ENCODE measurements around the gene PDE4B. TPM values are rescaled to one million over a fixed set of nuclear protein-coding genes. Genes with fewer than 3 reads are reported as not detected.

The PDE4B gene
- total RNA-seq, 2 experiments from 2014 or later: 2.4 to 3.1 TPM

DNA sequence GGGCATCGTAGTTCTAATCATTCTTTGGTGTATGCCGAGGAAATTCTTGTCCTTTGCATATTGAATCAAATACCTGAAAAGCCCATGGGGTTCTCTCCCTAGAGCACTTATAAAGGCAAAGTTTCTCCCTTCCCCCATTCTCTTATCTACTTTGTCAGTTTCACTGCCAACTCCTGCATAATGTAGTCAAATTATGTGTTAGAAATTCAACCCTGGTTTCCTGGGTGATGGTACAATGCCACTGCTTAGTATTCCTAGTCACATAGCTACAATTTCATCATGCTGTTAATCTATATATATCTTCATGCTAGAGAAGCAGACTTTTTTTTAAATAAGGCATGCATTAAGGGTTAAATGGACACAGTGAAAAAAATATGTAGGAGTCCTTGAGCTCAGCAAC lies 119.0 kb downstream of the PDE4B start:
- Histone ChIP-seq H3K9me2 (ENCODE audit: insufficient read depth, low read length) (no peaks in the 10 kb centered on the region), H3K27ac (ENCODE audit: low read depth, low read length, poor library complexity, severe bottlenecking) (no peak overlapping the region), H4K20me1 (ENCODE audit: insufficient read depth, low read length) (no peaks in the 10 kb centered on the region), H3K4me3 (ENCODE audit: low read depth, low read length, poor library complexity, severe bottlenecking) (no peak overlapping the region), H3K4me2 (ENCODE audit: low read length) (no peak overlapping the region), H3K9me3 (ENCODE audit: low read length) (no peaks in the 10 kb centered on the region), H3K79me2 (ENCODE audit: insufficient read depth, low read depth, low read length) (no peaks in the 10 kb centered on the region), H2AFZ (ENCODE audit: low read length) (no peak overlapping the region), H3K36me3 (ENCODE audit: insufficient read depth, low read length) (no peaks in the 10 kb centered on the region), H3K4me1 (ENCODE audit: insufficient read depth, low read length, poor library complexity, severe bottlenecking) (no peaks in the 10 kb centered on the region)
- no peak for DNase-seq (ENCODE audit: low spot score)
- TF ChIP-seq EZH2phosphoT487 (IDR thresholded peaks at IDR 0.05; ENCODE audit: borderline replicate concordance, low read depth, low read length): no peak
- TF ChIP-seq, protein P1, sequence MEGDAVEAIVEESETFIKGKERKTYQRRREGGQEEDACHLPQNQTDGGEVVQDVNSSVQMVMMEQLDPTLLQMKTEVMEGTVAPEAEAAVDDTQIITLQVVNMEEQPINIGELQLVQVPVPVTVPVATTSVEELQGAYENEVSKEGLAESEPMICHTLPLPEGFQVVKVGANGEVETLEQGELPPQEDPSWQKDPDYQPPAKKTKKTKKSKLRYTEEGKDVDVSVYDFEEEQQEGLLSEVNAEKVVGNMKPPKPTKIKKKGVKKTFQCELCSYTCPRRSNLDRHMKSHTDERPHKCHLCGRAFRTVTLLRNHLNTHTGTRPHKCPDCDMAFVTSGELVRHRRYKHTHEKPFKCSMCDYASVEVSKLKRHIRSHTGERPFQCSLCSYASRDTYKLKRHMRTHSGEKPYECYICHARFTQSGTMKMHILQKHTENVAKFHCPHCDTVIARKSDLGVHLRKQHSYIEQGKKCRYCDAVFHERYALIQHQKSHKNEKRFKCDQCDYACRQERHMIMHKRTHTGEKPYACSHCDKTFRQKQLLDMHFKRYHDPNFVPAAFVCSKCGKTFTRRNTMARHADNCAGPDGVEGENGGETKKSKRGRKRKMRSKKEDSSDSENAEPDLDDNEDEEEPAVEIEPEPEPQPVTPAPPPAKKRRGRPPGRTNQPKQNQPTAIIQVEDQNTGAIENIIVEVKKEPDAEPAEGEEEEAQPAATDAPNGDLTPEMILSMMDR (conservative IDR thresholded peaks at IDR 0.05; ENCODE audit: low read length): no peak
- BruUV-seq (replicated peaks): no TSS peak
- ChIA-PET POLR2A (no interaction called here), CTCF (ENCODE audit: unreplicated experiment) (no interaction called here)
- intact Hi-C loops (cut with micrococcal nuclease; ENCODE audit: unreplicated experiment): loop anchor here (10.0 kb wide), 1 partner anchor 57 kb away; no protein-coding TSS in a partner anchor

DNA sequence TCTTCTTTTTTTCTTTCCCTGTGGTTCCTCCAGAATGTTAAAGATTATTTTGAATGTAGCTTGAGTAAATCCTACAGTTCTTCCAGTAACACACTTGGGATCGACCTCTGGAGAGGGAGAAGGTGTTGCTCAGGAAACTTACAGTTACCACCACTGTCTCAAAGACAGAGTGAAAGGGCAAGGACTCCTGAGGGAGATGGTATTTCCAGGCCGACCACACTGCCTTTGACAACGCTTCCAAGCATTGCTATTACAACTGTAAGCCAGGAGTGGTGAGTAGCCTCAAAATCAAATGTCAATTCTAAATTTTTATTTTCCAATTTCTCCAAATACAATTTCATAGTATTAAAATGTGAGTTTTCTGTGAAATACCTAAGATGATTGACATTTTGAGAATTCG lies 125.9 kb downstream of the PDE4B start:
- TF ChIP-seq, protein P1 (conservative IDR thresholded peaks at IDR 0.05; ENCODE audit: low read length): no peak
- no peak for TF ChIP-seq EZH2phosphoT487 (IDR thresholded peaks at IDR 0.05; ENCODE audit: borderline replicate concordance, low read depth, low read length)
- CTCF ChIA-PET (ENCODE audit: unreplicated experiment): no interaction called here
- no peaks in the 10 kb centered on the region for H3K9me2 ChIP-seq (ENCODE audit: insufficient read depth, low read length)
- no peak for DNase-seq (ENCODE audit: low spot score)
- no peaks in the 10 kb centered on the region for H3K79me2 ChIP-seq (ENCODE audit: insufficient read depth, low read depth, low read length)
- H3K4me1 ChIP-seq (ENCODE audit: insufficient read depth, low read length, poor library complexity, severe bottlenecking): no peaks in the 10 kb centered on the region
- no peaks in the 10 kb centered on the region for H3K36me3 ChIP-seq (ENCODE audit: insufficient read depth, low read length)
- no peaks in the 10 kb centered on the region for H3K9me3 ChIP-seq (ENCODE audit: low read length)
- no TSS peak for BruUV-seq (replicated peaks)
- POLR2A ChIA-PET: interaction anchor here (0.5 to 1.4 kb wide), 3 partner anchors 17 to 1552 kb away, joined by 3 read pairs; no protein-coding TSS in a partner anchor
- H3K4me3 ChIP-seq (ENCODE audit: low read depth, low read length, poor library complexity, severe bottlenecking): no peak overlapping the region
- H3K27ac ChIP-seq (ENCODE audit: low read depth, low read length, poor library complexity, severe bottlenecking): no peak overlapping the region
- intact Hi-C loops (cut with micrococcal nuclease; ENCODE audit: unreplicated experiment): loop anchor here (10.0 kb wide), 1 partner anchor 64 kb away; no protein-coding TSS in a partner anchor
- H2AFZ ChIP-seq (ENCODE audit: low read length): no peak overlapping the region
- H4K20me1 ChIP-seq (ENCODE audit: insufficient read depth, low read length): no peaks in the 10 kb centered on the region
- H3K4me2 ChIP-seq (ENCODE audit: low read length): no peak overlapping the region

DNA sequence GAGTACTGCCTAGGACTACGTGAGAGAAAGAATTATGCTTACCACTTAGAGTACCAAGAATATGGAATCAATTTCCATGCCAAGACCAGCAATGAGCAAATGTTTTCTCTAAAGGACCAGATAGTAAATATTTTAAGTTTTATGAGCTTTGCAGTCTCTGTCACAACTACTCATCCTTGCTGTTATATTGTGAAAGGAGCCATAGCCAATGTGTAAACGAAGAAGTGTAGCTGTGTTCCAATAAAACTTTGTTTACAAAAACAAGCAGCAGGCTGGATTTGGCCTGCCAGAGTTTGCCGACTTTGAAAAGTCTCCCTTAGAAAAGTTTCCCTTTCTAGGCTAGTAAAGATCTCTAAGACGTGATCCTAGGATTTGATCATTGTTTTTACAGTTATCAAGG lies 128.8 kb downstream of the PDE4B start:
- Histone ChIP-seq H3K9me2 (ENCODE audit: insufficient read depth, low read length) (no peaks in the 10 kb centered on the region), H3K4me1 (ENCODE audit: insufficient read depth, low read length, poor library complexity, severe bottlenecking) (no peaks in the 10 kb centered on the region), H3K4me2 (ENCODE audit: low read length) (no peak overlapping the region), H2AFZ (ENCODE audit: low read length) (no peak overlapping the region), H3K4me3 (ENCODE audit: low read depth, low read length, poor library complexity, severe bottlenecking) (no peak overlapping the region), H3K9me3 (ENCODE audit: low read length) (no peaks in the 10 kb centered on the region), H3K27ac (ENCODE audit: low read depth, low read length, poor library complexity, severe bottlenecking) (no peak overlapping the region), H3K36me3 (ENCODE audit: insufficient read depth, low read length) (no peaks in the 10 kb centered on the region), H4K20me1 (ENCODE audit: insufficient read depth, low read length) (no peaks in the 10 kb centered on the region), H3K79me2 (ENCODE audit: insufficient read depth, low read depth, low read length) (no peaks in the 10 kb centered on the region)
- DNase-seq (ENCODE audit: low spot score): no peak
- intact Hi-C loops (cut with micrococcal nuclease; ENCODE audit: unreplicated experiment): no loop called here
- no TSS peak for BruUV-seq (replicated peaks)
- TF ChIP-seq, protein P1 (conservative IDR thresholded peaks at IDR 0.05; ENCODE audit: low read length): no peak
- TF ChIP-seq EZH2phosphoT487 (IDR thresholded peaks at IDR 0.05; ENCODE audit: borderline replicate concordance, low read depth, low read length): no peak
- POLR2A ChIA-PET: no interaction called here
- CTCF ChIA-PET (ENCODE audit: unreplicated experiment): no interaction called here
